ENCODE data around the gene ZNF341.
A peak's percentile ranks its signal among the peaks of the same experiment; 100 is the strongest.
"Not testable (repeated sequence)": the region's sequence is repeated elsewhere in the genome, so short reads cannot be mapped to it uniquely, and the experiment has no call there.

The ZNF341 gene

GRCh38 chr20:33730946-33731692 lies 677 bp upstream of the ZNF341 start:
- no peak for DNase-seq (ENCODE audit: low spot score)

- DNase-seq (ENCODE audit: low spot score) = peak; percentile 87
Measured at GRCh38 chr20:33732166-33732970, 572 bp downstream of the ZNF341 start.

- DNase-seq (ENCODE audit: low spot score) = peak; percentile 87
Measured at GRCh38 chr20:33733654-33734576, 2.1 kb downstream of the ZNF341 start.

GRCh38 chr20:33736962-33737361 lies 5.2 kb downstream of the ZNF341 start:
- DNase-seq (ENCODE audit: low spot score) = no peak

GRCh38 chr20:33739493-33739892 lies 7.7 kb downstream of the ZNF341 start:
- no peak for DNase-seq (ENCODE audit: low spot score)

GRCh38 chr20:33740189-33740588 lies 8.4 kb downstream of the ZNF341 start:
- DNase-seq (ENCODE audit: low spot score) = no peak

GRCh38 chr20:33744181-33744580 lies 12.4 kb downstream of the ZNF341 start:
- no peak for DNase-seq (ENCODE audit: low spot score)

- no peak for DNase-seq (ENCODE audit: low spot score)
Measured at GRCh38 chr20:33744773-33745385, 13.1 kb downstream of the ZNF341 start.

- no peak for DNase-seq (ENCODE audit: low spot score)
Measured at GRCh38 chr20:33746325-33746998, 14.7 kb downstream of the ZNF341 start.

- DNase-seq (ENCODE audit: low spot score) = no peak
Measured at GRCh38 chr20:33751775-33752174, 20.0 kb downstream of the ZNF341 start.

- no peak for DNase-seq (ENCODE audit: low spot score)
Measured at GRCh38 chr20:33753143-33753542, 21.3 kb downstream of the ZNF341 start.

- no peak for DNase-seq (ENCODE audit: low spot score)
Measured at GRCh38 chr20:33753763-33754162, 22.0 kb downstream of the ZNF341 start.

GRCh38 chr20:33755936-33756490 lies 24.2 kb downstream of the ZNF341 start:
- not testable (repeated sequence) for DNase-seq (ENCODE audit: low spot score)

- DNase-seq (ENCODE audit: low spot score) = no peak
Measured at GRCh38 chr20:33757046-33757445, 25.2 kb downstream of the ZNF341 start.

- no peak for DNase-seq (ENCODE audit: low spot score)
Measured at GRCh38 chr20:33757458-33757857, 25.7 kb downstream of the ZNF341 start.

- DNase-seq (ENCODE audit: low spot score) = no peak
Measured at GRCh38 chr20:33761698-33762250, 30.0 kb downstream of the ZNF341 start.

- no peak for DNase-seq (ENCODE audit: low spot score)
Measured at GRCh38 chr20:33765099-33765498, 33.3 kb downstream of the ZNF341 start.

GRCh38 chr20:33765592-33765991 lies 33.8 kb downstream of the ZNF341 start:
- no peak for DNase-seq (ENCODE audit: low spot score)

- no peak for DNase-seq (ENCODE audit: low spot score)
Measured at GRCh38 chr20:33766686-33767085, 34.9 kb downstream of the ZNF341 start.

- no peak for DNase-seq (ENCODE audit: low spot score)
Measured at GRCh38 chr20:33767777-33768138, 36.0 kb downstream of the ZNF341 start.

GRCh38 chr20:33769043-33769442 lies 37.2 kb downstream of the ZNF341 start:
- DNase-seq (ENCODE audit: low spot score) = no peak
